SH-SY5Y (cell line): ENCODE measurements around the gene PRSS21.

ENCODE experiments used
- GATA2 ChIP-seq: IDR thresholded peaks from 2 replicates; pipeline ENCODE4 v1.6.1; 2011; ENCODE audit warnings: mild to moderate bottlenecking, low read depth, low read length
- GATA3 ChIP-seq: IDR thresholded peaks from 2 replicates; pipeline ENCODE4 v1.6.1; 2011; ENCODE audit warnings: low read depth, mild to moderate bottlenecking, low read length, moderate library complexity

DNA sequence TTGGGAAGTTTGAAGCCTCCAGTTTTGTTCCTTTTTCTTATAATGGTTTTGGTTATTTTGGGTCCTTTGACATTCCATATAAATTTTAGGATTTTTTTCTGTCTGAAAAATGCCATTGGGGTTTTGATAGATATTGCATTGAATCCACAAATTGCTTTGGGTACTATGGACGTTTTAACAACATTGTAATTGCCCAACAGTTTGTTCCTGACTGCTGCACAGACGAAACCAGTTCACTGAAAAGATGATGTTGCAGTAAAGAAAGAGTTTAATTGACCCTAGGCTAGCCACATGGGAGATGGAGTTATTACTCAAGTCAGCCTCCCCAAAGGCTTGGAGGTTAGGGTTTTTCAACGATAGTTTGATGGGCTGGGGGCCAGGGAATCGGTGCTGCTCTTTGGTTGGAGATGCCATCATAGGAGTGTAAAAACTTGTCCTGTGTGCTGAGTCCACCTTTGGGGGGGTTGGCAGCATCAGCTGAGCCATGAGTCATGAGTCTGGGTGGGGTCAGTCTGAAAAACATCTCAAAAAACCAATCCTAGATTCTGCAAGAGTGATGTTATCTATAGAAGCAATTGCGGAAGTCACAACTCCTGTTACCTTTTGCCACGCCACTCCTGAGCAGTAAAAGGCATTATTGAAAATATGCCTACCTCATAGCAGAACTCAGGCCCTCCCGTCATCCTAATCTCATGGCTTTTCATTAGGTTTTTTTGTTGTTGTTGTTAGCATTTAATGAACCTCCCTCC lies 21.5 kb upstream of the PRSS21 start:
- no peak for TF ChIP-seq GATA2
- no peak for TF ChIP-seq GATA3
